Measurements from ENCODE around the gene CHP1. TPM values are rescaled to one million over a fixed set of nuclear protein-coding genes. Genes with fewer than 3 reads are reported as not detected.

The CHP1 gene
- total RNA-seq, 1 donor from 2014 or later, result 133 TPM

DNA sequence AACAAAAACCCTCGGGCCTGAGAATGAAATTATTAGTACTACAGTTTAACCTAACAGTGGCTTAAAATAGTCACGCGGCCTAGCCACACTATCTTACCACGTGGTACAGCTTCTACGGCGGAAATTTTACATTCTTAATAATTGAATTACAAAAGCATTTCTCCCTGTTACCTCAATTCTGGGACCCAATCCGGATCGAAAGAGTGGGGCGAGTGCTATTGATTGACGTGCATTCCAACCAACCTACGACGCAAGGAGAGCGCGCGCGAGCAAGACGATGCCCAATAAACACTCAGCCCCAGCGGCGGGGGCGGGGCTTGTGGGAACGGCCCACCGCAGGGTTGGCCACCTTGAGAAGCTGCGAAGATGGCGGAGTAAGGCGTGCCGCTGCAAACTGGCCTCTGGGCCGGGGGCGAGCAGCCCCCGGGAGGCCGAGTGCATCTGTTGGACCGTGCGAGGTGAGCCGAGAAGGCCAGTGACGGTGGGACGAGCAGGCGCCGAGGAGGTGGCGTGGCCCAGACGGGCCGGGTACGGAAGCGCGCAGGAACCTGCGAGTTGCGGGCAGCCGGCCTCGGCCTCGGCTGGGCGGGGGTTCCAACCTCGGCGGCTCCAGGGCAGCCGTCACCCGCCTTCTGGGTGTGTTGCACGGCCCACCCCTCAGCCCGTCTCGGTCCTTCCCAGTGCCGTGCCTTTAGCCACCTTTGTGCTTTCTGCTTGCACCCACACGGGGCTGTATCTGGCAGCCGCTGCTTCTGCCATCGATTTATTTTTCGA lies 52.8 kb downstream of the CHP1 start:
- Histone ChIP-seq H3K4me2 (peak overlapping the region; percentile 91), H3K4me1 (peaks cover 5% of the 10 kb centered on the region), H3F3A (ENCODE audit: low read depth) (peaks cover 6% of the 10 kb centered on the region), H3K27ac (peak overlapping the region; percentile 44), H3K4me3 (peak overlapping the region; percentile 85), H3K9ac (peak overlapping the region; percentile 73), H4K20me1 (ENCODE audit: low read depth) (peaks cover 19% of the 10 kb centered on the region), H3K79me2 (ENCODE audit: low read depth) (peaks cover 51% of the 10 kb centered on the region), H3K36me3 (peaks cover 22% of the 10 kb centered on the region), H3K27me3 (no peaks in the 10 kb centered on the region), H2AFZ (replicated peaks) (peak overlapping the region; percentile 64), H3K9me3 (ENCODE audit: low read depth) (no peaks in the 10 kb centered on the region)
- peak overlapping the region; percentile 99 for H3K27ac Mint-ChIP-seq
- peaks cover 29% of the 10 kb centered on the region for H3K36me3 Mint-ChIP-seq
- H3K4me3 Mint-ChIP-seq, result peak overlapping the region; percentile 100
- no peaks in the 10 kb centered on the region for H3K27me3 Mint-ChIP-seq (ENCODE audit: insufficient read depth, low read depth)
- DNase-seq (ENCODE audit: low spot score), result peak; percentile 99
- TF ChIP-seq, protein P1, sequence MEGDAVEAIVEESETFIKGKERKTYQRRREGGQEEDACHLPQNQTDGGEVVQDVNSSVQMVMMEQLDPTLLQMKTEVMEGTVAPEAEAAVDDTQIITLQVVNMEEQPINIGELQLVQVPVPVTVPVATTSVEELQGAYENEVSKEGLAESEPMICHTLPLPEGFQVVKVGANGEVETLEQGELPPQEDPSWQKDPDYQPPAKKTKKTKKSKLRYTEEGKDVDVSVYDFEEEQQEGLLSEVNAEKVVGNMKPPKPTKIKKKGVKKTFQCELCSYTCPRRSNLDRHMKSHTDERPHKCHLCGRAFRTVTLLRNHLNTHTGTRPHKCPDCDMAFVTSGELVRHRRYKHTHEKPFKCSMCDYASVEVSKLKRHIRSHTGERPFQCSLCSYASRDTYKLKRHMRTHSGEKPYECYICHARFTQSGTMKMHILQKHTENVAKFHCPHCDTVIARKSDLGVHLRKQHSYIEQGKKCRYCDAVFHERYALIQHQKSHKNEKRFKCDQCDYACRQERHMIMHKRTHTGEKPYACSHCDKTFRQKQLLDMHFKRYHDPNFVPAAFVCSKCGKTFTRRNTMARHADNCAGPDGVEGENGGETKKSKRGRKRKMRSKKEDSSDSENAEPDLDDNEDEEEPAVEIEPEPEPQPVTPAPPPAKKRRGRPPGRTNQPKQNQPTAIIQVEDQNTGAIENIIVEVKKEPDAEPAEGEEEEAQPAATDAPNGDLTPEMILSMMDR (IDR thresholded peaks at IDR 0.05), result no peak
- no peak for TF ChIP-seq EZH2 (IDR thresholded peaks at IDR 0.05)
- no peak for TF ChIP-seq EZH2phosphoT487 (IDR thresholded peaks at IDR 0.05)
- peaks cover 33% of the 10 kb centered on the region for H3K4me1 Mint-ChIP-seq
- H3K9me3 Mint-ChIP-seq, result no peaks in the 10 kb centered on the region

- no peak for TF ChIP-seq EZH2phosphoT487 (IDR thresholded peaks at IDR 0.05)
- TF ChIP-seq, protein P1 (IDR thresholded peaks at IDR 0.05), result no peak
- no peak for TF ChIP-seq EZH2 (IDR thresholded peaks at IDR 0.05)
- H3K9ac ChIP-seq, result peak overlapping the region; percentile 73
- H3K36me3 ChIP-seq, result peaks cover 22% of the 10 kb centered on the region
- H3F3A ChIP-seq (ENCODE audit: low read depth), result peaks cover 6% of the 10 kb centered on the region
- Mint-ChIP-seq H3K4me1 (peaks cover 33% of the 10 kb centered on the region), H3K36me3 (peaks cover 29% of the 10 kb centered on the region), H3K27me3 (ENCODE audit: insufficient read depth, low read depth) (no peaks in the 10 kb centered on the region), H3K27ac (peak overlapping the region; percentile 99), H3K9me3 (no peaks in the 10 kb centered on the region), H3K4me3 (peak overlapping the region; percentile 100)
- H3K27ac ChIP-seq, result no peak overlapping the region
- peaks cover 52% of the 10 kb centered on the region for H3K79me2 ChIP-seq (ENCODE audit: low read depth)
- H4K20me1 ChIP-seq (ENCODE audit: low read depth), result peaks cover 24% of the 10 kb centered on the region
- H3K4me1 ChIP-seq, result peaks cover 5% of the 10 kb centered on the region
- DNase-seq (ENCODE audit: low spot score), result peak; percentile 21
- H3K4me2 ChIP-seq, result peak overlapping the region; percentile 91
- no peaks in the 10 kb centered on the region for H3K9me3 ChIP-seq (ENCODE audit: low read depth)
- H3K4me3 ChIP-seq, result peak overlapping the region; percentile 85
- H2AFZ ChIP-seq (replicated peaks), result peak overlapping the region; percentile 64
- H3K27me3 ChIP-seq, result no peaks in the 10 kb centered on the region
These were observed 53.5 kb downstream of the CHP1 start for GRCh38 chr15:41284427-41285177.

- Mint-ChIP-seq H3K9me3 (no peaks in the 10 kb centered on the region), H3K27ac (peak overlapping the region; percentile 99), H3K36me3 (peaks cover 27% of the 10 kb centered on the region), H3K27me3 (ENCODE audit: insufficient read depth, low read depth) (no peaks in the 10 kb centered on the region), H3K4me3 (peak overlapping the region; percentile 100), H3K4me1 (peaks cover 33% of the 10 kb centered on the region)
- no peaks in the 10 kb centered on the region for H3K27me3 ChIP-seq
- no peak overlapping the region for H3K27ac ChIP-seq
- DNase-seq (ENCODE audit: low spot score), result peak; percentile 34
- H3K9ac ChIP-seq, result peak overlapping the region; percentile 73
- H3K36me3 ChIP-seq, result peaks cover 26% of the 10 kb centered on the region
- H3K4me1 ChIP-seq, result peaks cover 5% of the 10 kb centered on the region
- peaks cover 52% of the 10 kb centered on the region for H3K79me2 ChIP-seq (ENCODE audit: low read depth)
- H3K9me3 ChIP-seq (ENCODE audit: low read depth), result no peaks in the 10 kb centered on the region
- TF ChIP-seq EZH2phosphoT487 (IDR thresholded peaks at IDR 0.05) (no peak), EZH2 (IDR thresholded peaks at IDR 0.05) (no peak)
- TF ChIP-seq, protein P1 (IDR thresholded peaks at IDR 0.05), result no peak
- H4K20me1 ChIP-seq (ENCODE audit: low read depth), result peaks cover 31% of the 10 kb centered on the region
- peaks cover 12% of the 10 kb centered on the region for H3F3A ChIP-seq (ENCODE audit: low read depth)
- H2AFZ ChIP-seq (replicated peaks), result no peak overlapping the region
- H3K4me2 ChIP-seq, result peak overlapping the region; percentile 91
- H3K4me3 ChIP-seq, result peak overlapping the region; percentile 85
These were observed 54.2 kb downstream of the CHP1 start for GRCh38 chr15:41285285-41285684.

Measured in neural progenitor cell (in vitro differentiated cells).